ENCODE results near the gene CMSS1. TPM values are rescaled to one million over a fixed set of nuclear protein-coding genes. Genes with fewer than 3 reads are reported as not detected.
"Not testable (repeated sequence)": the region's sequence is repeated elsewhere in the genome, so short reads cannot be mapped to it uniquely, and the experiment has no call there.

CMSS1 gene
- total RNA-seq, 4 donors from 2014 or later, result 11.2 to 16.3 (median 14.1) TPM

DNA sequence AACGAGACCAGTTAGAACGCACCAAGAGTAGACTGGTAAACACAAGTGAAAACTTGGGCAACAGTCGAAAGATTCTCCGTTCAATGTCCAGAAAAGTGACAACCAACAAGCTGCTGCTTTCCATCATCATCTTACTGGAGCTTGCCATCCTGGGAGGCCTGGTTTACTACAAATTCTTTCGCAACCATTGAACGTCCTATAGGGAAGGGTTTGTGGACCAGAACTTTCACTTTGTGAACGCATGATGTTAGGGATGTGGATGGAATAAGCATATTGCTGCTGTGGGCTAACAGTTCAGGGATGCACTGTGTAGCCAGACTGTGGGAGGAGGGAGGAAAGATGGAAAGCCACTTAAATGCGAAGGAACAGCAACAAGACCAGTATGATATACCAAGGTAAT, 408.2 kb downstream of the CMSS1 start:
- Histone ChIP-seq H3K27me3 (no peaks in the 10 kb centered on the region), H3K4me3 (no peak overlapping the region), H3K36me3 (no peaks in the 10 kb centered on the region), H3K27ac (replicated peaks in 1 of 4) (no peak overlapping the region), H3K4me1 (peaks cover 0 to 11% (median 3%) of the 10 kb centered on the region in 4 donors), H3K9me3 (no peaks in the 10 kb centered on the region)
- 91% methylated on average over 8 of the region's 8 CpGs for WGBS
- intact Hi-C loops (cut with DNase I), result no loop called here
- TF ChIP-seq EP300 (IDR thresholded peaks at IDR 0.05) (no peak), POLR2AphosphoS5 (IDR thresholded peaks at IDR 0.05) (no peak), POLR2A (IDR thresholded peaks at IDR 0.05; ENCODE audit: low read depth) (no peak)
- TF ChIP-seq, protein P1, sequence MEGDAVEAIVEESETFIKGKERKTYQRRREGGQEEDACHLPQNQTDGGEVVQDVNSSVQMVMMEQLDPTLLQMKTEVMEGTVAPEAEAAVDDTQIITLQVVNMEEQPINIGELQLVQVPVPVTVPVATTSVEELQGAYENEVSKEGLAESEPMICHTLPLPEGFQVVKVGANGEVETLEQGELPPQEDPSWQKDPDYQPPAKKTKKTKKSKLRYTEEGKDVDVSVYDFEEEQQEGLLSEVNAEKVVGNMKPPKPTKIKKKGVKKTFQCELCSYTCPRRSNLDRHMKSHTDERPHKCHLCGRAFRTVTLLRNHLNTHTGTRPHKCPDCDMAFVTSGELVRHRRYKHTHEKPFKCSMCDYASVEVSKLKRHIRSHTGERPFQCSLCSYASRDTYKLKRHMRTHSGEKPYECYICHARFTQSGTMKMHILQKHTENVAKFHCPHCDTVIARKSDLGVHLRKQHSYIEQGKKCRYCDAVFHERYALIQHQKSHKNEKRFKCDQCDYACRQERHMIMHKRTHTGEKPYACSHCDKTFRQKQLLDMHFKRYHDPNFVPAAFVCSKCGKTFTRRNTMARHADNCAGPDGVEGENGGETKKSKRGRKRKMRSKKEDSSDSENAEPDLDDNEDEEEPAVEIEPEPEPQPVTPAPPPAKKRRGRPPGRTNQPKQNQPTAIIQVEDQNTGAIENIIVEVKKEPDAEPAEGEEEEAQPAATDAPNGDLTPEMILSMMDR (IDR thresholded peaks at IDR 0.05), result no peak
- DNase-seq (ENCODE audit: extremely low spot score), result peak; percentile 5

DNA sequence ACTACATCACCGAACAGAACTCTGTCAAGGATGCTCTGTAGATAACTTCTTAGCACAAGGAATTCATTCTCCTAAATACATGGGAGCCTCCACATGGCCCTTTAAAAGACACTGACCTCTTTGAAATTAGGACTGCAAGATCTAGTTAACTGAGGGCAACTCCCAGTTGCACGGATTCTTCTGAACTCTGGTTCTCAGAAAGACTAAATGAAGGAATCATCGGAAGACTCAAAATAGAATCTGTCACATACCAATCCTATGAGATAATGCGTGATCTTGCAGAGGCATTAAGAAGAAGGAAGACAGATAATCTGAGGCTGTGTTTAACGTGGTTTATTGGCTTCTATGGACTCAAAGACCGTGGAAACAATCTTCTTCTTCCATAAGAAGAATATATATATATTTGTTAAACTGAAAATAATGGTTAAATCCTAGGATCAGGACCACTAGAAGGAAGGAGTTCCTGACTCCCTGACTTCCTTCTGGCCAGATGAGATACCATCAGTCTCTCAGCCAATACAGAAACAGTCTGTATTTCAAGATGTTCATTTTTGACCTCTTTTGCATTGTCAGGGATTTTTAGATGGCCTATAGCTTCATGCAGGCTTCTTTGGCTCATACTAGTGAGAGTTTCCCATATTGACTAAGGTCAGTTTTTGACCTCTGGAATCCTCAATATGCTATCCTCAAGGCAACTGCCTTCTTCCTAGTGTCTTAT, 409.2 kb downstream of the CMSS1 start:
- intact Hi-C loops (cut with DNase I), result no loop called here
- 52% methylated on average over 6 of the region's 6 CpGs for WGBS
- Histone ChIP-seq H3K4me3 (no peak overlapping the region), H3K4me1 (peaks cover 0 to 11% (median 3%) of the 10 kb centered on the region in 4 donors), H3K27ac (replicated peaks in 1 of 4) (peak overlapping the region; percentile 4 to 30 (median 18)), H3K27me3 (no peaks in the 10 kb centered on the region), H3K9me3 (no peaks in the 10 kb centered on the region), H3K36me3 (no peaks in the 10 kb centered on the region)
- no peak for DNase-seq (ENCODE audit: extremely low spot score)
- TF ChIP-seq POLR2AphosphoS5 (IDR thresholded peaks at IDR 0.05) (no peak), EP300 (IDR thresholded peaks at IDR 0.05) (no peak), POLR2A (IDR thresholded peaks at IDR 0.05; ENCODE audit: low read depth) (no peak)
- TF ChIP-seq, protein P1 (IDR thresholded peaks at IDR 0.05), result no peak

DNA sequence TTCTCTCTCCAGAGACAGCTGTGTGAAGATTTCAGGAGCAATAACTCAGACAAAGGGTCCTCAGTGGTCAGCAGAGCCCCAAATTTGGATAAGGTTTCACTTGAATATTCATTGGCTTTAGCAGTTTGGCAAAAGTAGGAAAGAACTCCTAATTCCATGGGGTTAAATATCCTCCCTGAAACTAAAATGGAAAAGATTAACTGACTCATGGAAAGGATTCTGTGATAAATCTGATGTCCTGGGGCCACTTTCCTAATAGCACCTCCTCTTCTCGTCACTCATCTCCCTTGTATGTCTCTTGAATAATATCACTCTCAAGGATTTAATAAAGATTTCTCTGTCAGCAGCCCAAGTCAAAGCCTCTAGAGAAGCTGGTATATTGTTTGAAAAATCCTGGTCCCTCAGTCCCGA, 409.9 kb downstream of the CMSS1 start:
- TF ChIP-seq EP300 (IDR thresholded peaks at IDR 0.05), result no peak
- TF ChIP-seq POLR2A (IDR thresholded peaks at IDR 0.05; ENCODE audit: low read depth), result no peak
- TF ChIP-seq, protein P1 (IDR thresholded peaks at IDR 0.05), result no peak
- TF ChIP-seq POLR2AphosphoS5 (IDR thresholded peaks at IDR 0.05), result no peak
- Histone ChIP-seq H3K4me3 (no peak overlapping the region), H3K36me3 (no peaks in the 10 kb centered on the region), H3K27ac (replicated peaks in 1 of 4) (peak overlapping the region in 2 of 4 donors; percentile 4 to 30), H3K9me3 (no peaks in the 10 kb centered on the region), H3K4me1 (peaks cover 0 to 11% (median 3%) of the 10 kb centered on the region in 4 donors), H3K27me3 (no peaks in the 10 kb centered on the region)
- 92% methylated on average over 2 of the region's 2 CpGs for WGBS
- peak; percentile 68 for DNase-seq (ENCODE audit: extremely low spot score)
- intact Hi-C loops (cut with DNase I), result no loop called here

DNA sequence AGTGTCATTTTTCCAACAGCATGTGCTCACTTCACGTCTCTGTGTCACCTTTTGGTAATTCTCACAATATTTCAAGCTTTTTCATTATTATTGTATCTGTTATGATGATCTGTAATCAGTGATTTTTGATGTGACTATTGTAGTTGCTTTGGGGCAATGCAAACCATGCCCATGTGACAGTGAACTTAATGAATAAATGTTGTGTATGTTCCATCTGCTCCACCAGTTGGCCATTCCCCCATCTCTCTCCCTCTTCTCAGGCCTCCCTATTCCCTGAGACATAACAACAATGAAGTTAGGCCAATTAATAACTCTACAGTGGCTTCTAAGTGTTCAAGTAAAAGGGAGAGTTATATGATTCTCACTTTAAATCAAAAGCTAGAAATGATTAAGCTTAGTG, 410.6 kb downstream of the CMSS1 start:
- WGBS, result 97% methylated on average over 1 of the region's 1 CpG
- H3K36me3 ChIP-seq, result no peaks in the 10 kb centered on the region
- no peak for TF ChIP-seq POLR2AphosphoS5 (IDR thresholded peaks at IDR 0.05)
- TF ChIP-seq EP300 (IDR thresholded peaks at IDR 0.05), result no peak
- TF ChIP-seq, protein P1 (IDR thresholded peaks at IDR 0.05), result no peak
- TF ChIP-seq POLR2A (IDR thresholded peaks at IDR 0.05; ENCODE audit: low read depth), result no peak

DNA sequence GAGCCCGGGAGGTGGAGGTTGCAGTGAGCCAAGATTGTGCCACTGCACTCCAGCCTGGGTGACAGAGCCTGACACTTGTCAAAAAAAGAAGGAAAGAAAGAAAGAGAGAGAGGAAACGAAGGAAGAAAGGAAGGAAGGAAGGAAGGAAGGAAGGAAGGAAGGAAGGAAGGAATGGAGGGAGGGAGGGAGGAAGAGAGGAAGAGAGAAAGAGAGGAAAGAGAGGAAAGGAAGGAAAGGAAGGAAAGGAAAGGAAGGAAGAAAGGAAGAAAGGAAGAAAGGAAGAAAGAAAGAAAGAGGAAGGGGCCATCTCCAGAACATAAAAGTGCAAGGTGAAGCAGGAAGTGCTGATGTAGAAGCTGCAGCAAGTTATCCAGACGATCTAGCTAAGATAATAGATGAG, 411.5 kb downstream of the CMSS1 start:
- H3K4me1 ChIP-seq, result peaks cover 0 to 11% (median 3%) of the 10 kb centered on the region in 4 donors
- H3K27me3 ChIP-seq; DNase-seq (ENCODE audit: extremely low spot score); H3K36me3 ChIP-seq; H3K27ac ChIP-seq (replicated peaks in 1 of 4); intact Hi-C loops (cut with DNase I); H3K9me3 ChIP-seq; H3K4me3 ChIP-seq: not testable (repeated sequence)
- 89% methylated on average over 3 of the region's 3 CpGs for WGBS

More for the DNA sequence above, 410.6 kb downstream of the CMSS1 start:
- peak; percentile 55 for DNase-seq (ENCODE audit: extremely low spot score)
- intact Hi-C loops (cut with DNase I), result no loop called here
- Histone ChIP-seq H3K27ac (replicated peaks in 1 of 4) (no peak overlapping the region), H3K4me3 (no peak overlapping the region), H3K4me1 (peaks cover 0 to 11% (median 3%) of the 10 kb centered on the region in 4 donors), H3K27me3 (no peaks in the 10 kb centered on the region), H3K9me3 (no peaks in the 10 kb centered on the region)

All from esophagus muscularis mucosa (tissue), 4 donors.